ENCODE measurements around the gene NPR3. TPM values are rescaled to one million over a fixed set of nuclear protein-coding genes. Genes with fewer than 3 reads are reported as not detected.

NPR3 gene
- total and polyA plus RNA-seq, 10 donors: 0.30 to 52.4 (median 14.3) TPM

DNA sequence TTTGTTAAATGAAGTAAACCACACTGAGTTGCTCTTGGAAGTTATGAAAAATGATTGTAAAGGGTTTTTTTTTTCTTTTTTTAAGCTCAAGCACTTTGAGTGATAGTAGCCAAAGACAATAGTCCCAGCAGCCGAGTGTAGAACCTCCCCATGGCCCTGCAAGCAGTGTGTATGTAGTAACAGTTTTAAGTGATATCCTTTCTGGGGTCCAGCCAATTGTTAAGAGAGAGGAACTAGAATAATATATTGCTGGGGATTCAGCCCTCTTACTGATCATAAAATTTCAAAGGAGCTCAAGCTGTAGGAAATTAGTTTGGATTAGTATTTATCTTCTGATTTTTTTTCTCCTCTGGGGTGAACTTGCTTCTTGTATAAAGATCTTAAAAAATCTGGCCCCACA, 43.2 kb downstream of the NPR3 start:
- H3K36me3 ChIP-seq: no peaks in the 10 kb centered on the region
- no peak overlapping the region for H3K27ac ChIP-seq
- TF ChIP-seq, protein P1, sequence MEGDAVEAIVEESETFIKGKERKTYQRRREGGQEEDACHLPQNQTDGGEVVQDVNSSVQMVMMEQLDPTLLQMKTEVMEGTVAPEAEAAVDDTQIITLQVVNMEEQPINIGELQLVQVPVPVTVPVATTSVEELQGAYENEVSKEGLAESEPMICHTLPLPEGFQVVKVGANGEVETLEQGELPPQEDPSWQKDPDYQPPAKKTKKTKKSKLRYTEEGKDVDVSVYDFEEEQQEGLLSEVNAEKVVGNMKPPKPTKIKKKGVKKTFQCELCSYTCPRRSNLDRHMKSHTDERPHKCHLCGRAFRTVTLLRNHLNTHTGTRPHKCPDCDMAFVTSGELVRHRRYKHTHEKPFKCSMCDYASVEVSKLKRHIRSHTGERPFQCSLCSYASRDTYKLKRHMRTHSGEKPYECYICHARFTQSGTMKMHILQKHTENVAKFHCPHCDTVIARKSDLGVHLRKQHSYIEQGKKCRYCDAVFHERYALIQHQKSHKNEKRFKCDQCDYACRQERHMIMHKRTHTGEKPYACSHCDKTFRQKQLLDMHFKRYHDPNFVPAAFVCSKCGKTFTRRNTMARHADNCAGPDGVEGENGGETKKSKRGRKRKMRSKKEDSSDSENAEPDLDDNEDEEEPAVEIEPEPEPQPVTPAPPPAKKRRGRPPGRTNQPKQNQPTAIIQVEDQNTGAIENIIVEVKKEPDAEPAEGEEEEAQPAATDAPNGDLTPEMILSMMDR (IDR thresholded peaks at IDR 0.05 in 8 of 11, conservative IDR thresholded peaks at IDR 0.05 in 3 of 11): no peak
- no peak for TF ChIP-seq POLR2AphosphoS5 (IDR thresholded peaks at IDR 0.05)
- no peaks in the 10 kb centered on the region for H3K27me3 ChIP-seq (replicated peaks in 1 of 7)
- no peak for DNase-seq
- intact Hi-C loops (cut with DNase I; ENCODE audit: low total_unique reads): no loop called here
- WGBS, 5 donors: 27 to 58% (median 34%) methylated on average over 1 of the region's 1 CpG
- no peaks in the 10 kb centered on the region for H3K4me1 ChIP-seq
- H3K4me3 ChIP-seq: no peak overlapping the region
- peaks cover 0 to 6% (median 0%) of the 10 kb centered on the region in 8 donors for H3K9me3 ChIP-seq

DNA sequence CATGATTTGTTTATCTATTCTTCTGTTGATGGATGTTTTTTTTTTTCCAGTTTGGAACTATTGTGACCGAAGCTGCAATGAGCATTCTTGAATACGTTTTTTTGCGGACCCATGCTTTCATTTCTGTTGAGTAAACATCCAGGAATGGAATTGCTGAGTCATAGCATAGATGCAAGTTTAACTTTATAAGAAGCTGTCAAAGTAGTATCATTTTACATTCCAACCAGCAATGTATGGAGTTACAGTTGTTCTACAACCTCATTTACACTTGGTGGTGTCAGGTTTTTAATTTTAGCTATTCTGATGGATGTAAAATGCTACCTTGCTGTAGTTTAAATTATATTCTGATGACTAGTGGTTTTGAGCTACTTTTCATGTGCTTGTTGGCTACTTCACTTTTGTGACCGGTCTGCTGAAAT, 49.0 kb downstream of the NPR3 start:
- Histone ChIP-seq H3K27ac (no peak overlapping the region), H3K27me3 (replicated peaks in 1 of 7) (no peaks in the 10 kb centered on the region), H3K36me3 (no peaks in the 10 kb centered on the region), H3K4me3 (no peak overlapping the region), H3K4me1 (peaks cover 0 to 5% (median 0%) of the 10 kb centered on the region in 6 donors), H3K9me3 (peaks cover 0 to 12% (median under 1%) of the 10 kb centered on the region in 8 donors)
- intact Hi-C loops (cut with DNase I; ENCODE audit: low total_unique reads): no loop called here
- no peak for DNase-seq
- WGBS, 5 donors: 29 to 47% (median 37%) methylated on average over 4 of the region's 4 CpGs
- no peak for TF ChIP-seq POLR2AphosphoS5 (IDR thresholded peaks at IDR 0.05)
- TF ChIP-seq POLR2A (IDR thresholded peaks at IDR 0.05): no peak
- TF ChIP-seq, protein P1 (IDR thresholded peaks at IDR 0.05 in 8 of 11, conservative IDR thresholded peaks at IDR 0.05 in 3 of 11): no peak

DNA sequence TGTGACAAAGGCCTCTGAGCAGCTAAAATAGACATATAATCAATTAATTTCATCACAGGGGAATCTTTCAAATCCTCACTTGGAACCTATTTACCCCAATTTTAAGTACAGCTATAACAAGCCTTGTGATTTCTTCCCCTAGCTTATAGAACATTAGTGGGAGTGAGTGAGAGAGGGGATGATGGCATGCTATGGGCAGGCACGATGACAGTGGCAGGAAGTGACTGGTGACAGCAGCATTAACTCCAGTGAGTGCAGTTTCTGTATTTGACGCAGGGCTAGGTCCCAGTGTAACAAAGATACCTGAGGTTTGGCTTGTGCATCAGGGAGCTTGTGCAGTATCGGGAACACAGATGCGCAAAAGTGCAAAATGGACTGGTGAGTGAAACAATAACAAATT, 54.1 kb downstream of the NPR3 start:
- Histone ChIP-seq H3K4me1 (peaks cover 0 to 4% (median 0%) of the 10 kb centered on the region in 6 donors), H3K27me3 (replicated peaks in 1 of 7) (peaks cover 0 to 6% (median 0%) of the 10 kb centered on the region in 7 donors), H3K9me3 (peaks cover 0 to 7% (median 0%) of the 10 kb centered on the region in 8 donors), H3K27ac (no peak overlapping the region), H3K36me3 (no peaks in the 10 kb centered on the region), H3K4me3 (no peak overlapping the region)
- TF ChIP-seq, protein P1 (IDR thresholded peaks at IDR 0.05 in 8 of 11, conservative IDR thresholded peaks at IDR 0.05 in 3 of 11): no peak
- TF ChIP-seq POLR2AphosphoS5 (IDR thresholded peaks at IDR 0.05) (no peak), POLR2A (IDR thresholded peaks at IDR 0.05) (no peak)
- intact Hi-C loops (cut with DNase I; ENCODE audit: low total_unique reads): no loop called here
- WGBS, 5 donors: 66 to 79% (median 71%) methylated on average over 4 of the region's 4 CpGs
- no peak for DNase-seq

DNA sequence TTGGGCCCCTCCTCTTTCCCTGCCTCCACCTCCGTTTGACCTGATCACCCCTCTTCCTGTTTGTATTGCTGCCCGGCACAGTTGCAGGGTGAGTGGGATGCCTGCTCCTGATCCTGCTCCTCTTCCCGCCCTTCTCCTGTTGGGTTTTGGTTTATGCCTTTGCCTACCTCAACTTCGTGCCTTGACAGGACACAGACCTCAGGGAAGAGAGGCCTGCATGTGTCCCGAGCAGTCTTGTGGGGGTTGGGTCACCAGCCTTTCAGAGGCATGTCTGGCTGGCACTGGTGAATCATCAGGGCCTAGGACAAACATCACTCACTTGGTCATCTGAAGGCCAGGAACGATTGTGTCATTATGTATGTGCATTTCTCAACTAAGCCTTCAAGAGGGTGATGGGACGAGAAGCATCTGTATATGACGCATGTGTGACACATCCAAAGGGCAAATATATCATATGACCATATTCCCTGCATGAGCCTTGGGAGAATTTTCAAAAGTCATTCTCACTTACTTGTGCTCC, 56.9 kb downstream of the NPR3 start:
- DNase-seq: no peak
- Histone ChIP-seq H3K9me3 (peaks cover 0 to 6% (median 0%) of the 10 kb centered on the region in 8 donors), H3K27ac (no peak overlapping the region), H3K27me3 (replicated peaks in 1 of 7) (peaks cover 0 to 6% (median 0%) of the 10 kb centered on the region in 7 donors), H3K4me1 (no peaks in the 10 kb centered on the region), H3K4me3 (no peak overlapping the region), H3K36me3 (no peaks in the 10 kb centered on the region)
- 67 to 74% (median 73%) methylated on average over 8 of the region's 8 CpGs for WGBS, 5 donors
- TF ChIP-seq, protein P1 (IDR thresholded peaks at IDR 0.05 in 8 of 11, conservative IDR thresholded peaks at IDR 0.05 in 3 of 11): no peak
- TF ChIP-seq POLR2AphosphoS5 (IDR thresholded peaks at IDR 0.05) (no peak), POLR2A (IDR thresholded peaks at IDR 0.05) (no peak)
- intact Hi-C loops (cut with DNase I; ENCODE audit: low total_unique reads): no loop called here

Data from spleen (tissue), 11 donors.